Heart left ventricle (tissue), 13 donors: Measurements from ENCODE around the gene PPM1J.

Experiments used
- POLR2A ChIP-seq, 2 donors: fragments of 450-650 bp; IDR thresholded peaks; one replicate each; pipeline ENCODE4 v1.6.1; 2017; ENCODE audit warnings: antibody characterized with exemption in 2 of 2, mild to moderate bottlenecking in 2 of 2, moderate library complexity in 2 of 2
- TF ChIP-seq, protein P1 (sequence below), 12 donors: fragments of 200-600 bp; sonication (generic) in 4 of 12; IDR thresholded peaks; one replicate each; pipeline versions ENCODE4 v1.5.0 to v1.8.0; 2018 to 2022; ENCODE audit warnings: antibody characterized with exemption in 12 of 12, mild to moderate bottlenecking in 5 of 12
- donor health status: ischemic (EF 13 %, LVEDD 7.1; RV severe dilation, severe dysfunction).
- donor health status: DM: no; HTN: yes; CAD: no.
- donor health status: DM: no; HTN: no; CAD: no.
- donor health status: ischemic (EF 25% LVEDD 6.9; RV normal size, moderate dysfunction).
- donor health status: ischemic (EF 25% LVEDD 5.7; RV mildly dilated, moderate dysfunction).
- donor health status: ischemic (EF 35%, LVEDD 5.7; RV mildly dilated, moderate dysfunction).
- donor health status: nonischemic (EF 11% LVEDD 7.7; RV severe dilation, severe dysfunction).
- donor health status: DM: yes; HTN: yes; CAD: no.
- donor health status: PGD.
- donor health status: ischemic (EF 29% LVEDD 5.4; RV normal size, mild dysfunction).
- donor health status: nonischemic (EF 23%, LVEDD 6.1; RV moderate dilation, normal function).

GRCh38 chr1:112713466-112714312 lies 1.4 kb downstream of the PPM1J start:
- TF ChIP-seq, protein P1, sequence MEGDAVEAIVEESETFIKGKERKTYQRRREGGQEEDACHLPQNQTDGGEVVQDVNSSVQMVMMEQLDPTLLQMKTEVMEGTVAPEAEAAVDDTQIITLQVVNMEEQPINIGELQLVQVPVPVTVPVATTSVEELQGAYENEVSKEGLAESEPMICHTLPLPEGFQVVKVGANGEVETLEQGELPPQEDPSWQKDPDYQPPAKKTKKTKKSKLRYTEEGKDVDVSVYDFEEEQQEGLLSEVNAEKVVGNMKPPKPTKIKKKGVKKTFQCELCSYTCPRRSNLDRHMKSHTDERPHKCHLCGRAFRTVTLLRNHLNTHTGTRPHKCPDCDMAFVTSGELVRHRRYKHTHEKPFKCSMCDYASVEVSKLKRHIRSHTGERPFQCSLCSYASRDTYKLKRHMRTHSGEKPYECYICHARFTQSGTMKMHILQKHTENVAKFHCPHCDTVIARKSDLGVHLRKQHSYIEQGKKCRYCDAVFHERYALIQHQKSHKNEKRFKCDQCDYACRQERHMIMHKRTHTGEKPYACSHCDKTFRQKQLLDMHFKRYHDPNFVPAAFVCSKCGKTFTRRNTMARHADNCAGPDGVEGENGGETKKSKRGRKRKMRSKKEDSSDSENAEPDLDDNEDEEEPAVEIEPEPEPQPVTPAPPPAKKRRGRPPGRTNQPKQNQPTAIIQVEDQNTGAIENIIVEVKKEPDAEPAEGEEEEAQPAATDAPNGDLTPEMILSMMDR (IDR thresholded peaks at IDR 0.05), result no peak
- TF ChIP-seq POLR2A (IDR thresholded peaks at IDR 0.05), result no peak
